Measurements from ENCODE around the gene DCC.

DCC gene

GRCh38 chr18:52489396-52490306, 149.7 kb downstream of the DCC start:
- DNase-seq (ENCODE audit: low read depth in 4 of 4, low spot score in 1 of 4), result no peak

GRCh38 chr18:52496426-52496825, 156.4 kb downstream of the DCC start:
- DNase-seq (ENCODE audit: low read depth in 4 of 4, low spot score in 1 of 4), result no peak

- no peak for DNase-seq (ENCODE audit: low read depth in 4 of 4, low spot score in 1 of 4)
These were observed 159.0 kb downstream of the DCC start for GRCh38 chr18:52499016-52499415.

- DNase-seq (ENCODE audit: low read depth in 4 of 4, low spot score in 1 of 4), result no peak
These were observed 159.6 kb downstream of the DCC start for GRCh38 chr18:52499644-52500043.

- no peak for DNase-seq (ENCODE audit: low read depth in 4 of 4, low spot score in 1 of 4)
These were observed 164.6 kb downstream of the DCC start for GRCh38 chr18:52504589-52504988.

GRCh38 chr18:52510139-52510538, 170.1 kb downstream of the DCC start:
- no peak for DNase-seq (ENCODE audit: low read depth in 4 of 4, low spot score in 1 of 4)

GRCh38 chr18:52518086-52518485, 178.1 kb downstream of the DCC start:
- no peak for DNase-seq (ENCODE audit: low read depth in 4 of 4, low spot score in 1 of 4)

GRCh38 chr18:52519021-52519420, 179.0 kb downstream of the DCC start:
- no peak for DNase-seq (ENCODE audit: low read depth in 4 of 4, low spot score in 1 of 4)

- no peak for DNase-seq (ENCODE audit: low read depth in 4 of 4, low spot score in 1 of 4)
These were observed 183.6 kb downstream of the DCC start for GRCh38 chr18:52523566-52523965.

GRCh38 chr18:52531836-52532235, 191.8 kb downstream of the DCC start:
- DNase-seq (ENCODE audit: low read depth in 4 of 4, low spot score in 1 of 4), result no peak

GRCh38 chr18:52536039-52536438, 196.0 kb downstream of the DCC start:
- DNase-seq (ENCODE audit: low read depth in 4 of 4, low spot score in 1 of 4), result no peak

GRCh38 chr18:52537261-52537660, 197.3 kb downstream of the DCC start:
- DNase-seq (ENCODE audit: low read depth in 4 of 4, low spot score in 1 of 4), result no peak

- DNase-seq (ENCODE audit: low read depth in 4 of 4, low spot score in 1 of 4), result no peak
These were observed 201.1 kb downstream of the DCC start for GRCh38 chr18:52541056-52541455.

- DNase-seq (ENCODE audit: low read depth in 4 of 4, low spot score in 1 of 4), result no peak
These were observed 204.1 kb downstream of the DCC start for GRCh38 chr18:52544086-52544485.

- no peak for DNase-seq (ENCODE audit: low read depth in 4 of 4, low spot score in 1 of 4)
These were observed 206.8 kb downstream of the DCC start for GRCh38 chr18:52546686-52547346.

- DNase-seq (ENCODE audit: low read depth in 4 of 4, low spot score in 1 of 4), result no peak
These were observed 213.4 kb downstream of the DCC start for GRCh38 chr18:52553441-52553840.

- no peak for DNase-seq (ENCODE audit: low read depth in 4 of 4, low spot score in 1 of 4)
These were observed 214.2 kb downstream of the DCC start for GRCh38 chr18:52554180-52554579.

GRCh38 chr18:52567360-52567759, 227.4 kb downstream of the DCC start:
- DNase-seq (ENCODE audit: low read depth in 4 of 4, low spot score in 1 of 4), result no peak

GRCh38 chr18:52569492-52569891, 229.5 kb downstream of the DCC start:
- DNase-seq (ENCODE audit: low read depth in 4 of 4, low spot score in 1 of 4), result no peak

GRCh38 chr18:52570975-52571374, 231.0 kb downstream of the DCC start:
- no peak for DNase-seq (ENCODE audit: low read depth in 4 of 4, low spot score in 1 of 4)

- no peak for DNase-seq (ENCODE audit: low read depth in 4 of 4, low spot score in 1 of 4)
These were observed 232.3 kb downstream of the DCC start for GRCh38 chr18:52572036-52573000.

Measured in stimulated activated CD4-positive, alpha-beta T cell treated with anti-CD3 and anti-CD28 coated beads, Interleukin-1b, Interleukin-23, amount 100 ng/mL, for 24 hours (primary cell).